ENCODE data around the gene WNT7B.

- TF ChIP-seq EZH2phosphoT487 (IDR thresholded peaks at IDR 0.05; ENCODE audit: low read length) (no peak), CTCF (IDR thresholded peaks at IDR 0.05; ENCODE audit: low read length) (no peak), EZH2 (optimal IDR thresholded peaks at IDR 0.05; ENCODE audit: low read depth, low read length) (no peak)
Observed at GRCh38 chr22:45872659-45873263, 104.2 kb downstream of the WNT7B start.

All from MM.1S (cell line).